K562 (cell line): ENCODE data around the gene FANCD2. TPM values are rescaled to one million over a fixed set of nuclear protein-coding genes. Genes with fewer than 3 reads are reported as not detected.

Source experiments
- JUND ChIP-seq, 2 experiments: IDR thresholded peaks; 2 replicates in 1 of 2; 3 replicates in 1 of 2; pipeline ENCODE4 v1.6.1; 2011; ENCODE audit warnings: borderline replicate concordance in 2 of 2, low read depth in 2 of 2, low read length in 2 of 2, improper control_type of control experiment in 1 of 2, missing biosample characterization in 1 of 2, missing genetic modification characterization in 1 of 2, missing genetic modification reagents in 1 of 2
- PRMT5 ChIP-seq: sonication (generic); formaldehyde crosslinking; IDR thresholded peaks from 2 replicates; pipeline ENCODE4 v1.5.0; 2020; ENCODE audit warnings: missing genetic modification reagents
- RBM15 ChIP-seq: fragments of 200-400 bp; formaldehyde crosslinking; IDR thresholded peaks from 2 replicates; pipeline ENCODE4 v1.6.1; 2018; ENCODE audit warnings: mild to moderate bottlenecking, low read length, moderate library complexity; ENCODE audit not compliant: insufficient read depth
- STAT5B ChIP-seq: fragments of 250-450 bp; sonication (Bioruptor Pico); IDR thresholded peaks from 2 replicates; pipeline ENCODE4 v1.8.0; 2021; ENCODE audit warnings: mild to moderate bottlenecking, inconsistent platforms
- TSC22D4 ChIP-seq: fragments of 450-650 bp; IDR thresholded peaks from 2 replicates; pipeline ENCODE4 v1.6.1; 2016; ENCODE audit warnings: missing genetic modification characterization, missing biosample characterization, control low read depth
- ZNF197 ChIP-seq: fragments of 200-800 bp; sonication (Bioruptor generic); IDR thresholded peaks from 2 replicates; pipeline ENCODE4 v1.6.1; 2016; ENCODE audit warnings: low read depth, missing genetic modification characterization, missing compliant biosample characterization
- polyA plus RNA-seq, 8 experiments: library from polyadenylated mRNA; depleted of rRNA in 4 of 8; stranded (reverse) in 5 of 8; unstranded in 3 of 8; fragments of >200 nt; fragmentation: Nextera tagmentation in 2 of 8; fragmentation: Illumina TruSeq in 1 of 8; extraction: Ambion mirVana in 2 of 8; extraction: Trizol in 1 of 8; gene quantifications; 2 replicates each; pipeline versions ENCODE4 v1.2.1 to v1.2.3, GENCODE V29; 2011 to 2014; ENCODE audit warnings: inconsistent platforms in 1 of 8, missing spikeins in 1 of 8
- total RNA-seq, 7 experiments: library from RNA; depleted of rRNA in 6 of 7; stranded (reverse); fragments of >200 nt in 6 of 7; fragmentation: Illumina TruSeq in 2 of 7; extraction: Trizol in 2 of 7; gene quantifications; 2 replicates each; pipeline versions ENCODE4 v1.2.1 to v1.2.3, GENCODE V29; 2011 to 2021; ENCODE audit warnings: low replicate concordance in 1 of 7
- TF ChIP-seq, protein P1 (sequence below): sonication (generic); formaldehyde crosslinking; IDR thresholded peaks from 2 replicates; pipeline ENCODE4 v1.8.0; 2022; ENCODE audit warnings: missing genetic modification reagents, mild to moderate bottlenecking, borderline replicate concordance
- TF ChIP-seq, protein P2 (sequence below), 3 experiments: IDR thresholded peaks in 2 of 3; conservative IDR thresholded peaks in 1 of 3; 2 replicates each; pipeline ENCODE4 v1.5.1; 2011 to 2012; ENCODE audit warnings: low read length in 3 of 3, mild to moderate bottlenecking in 3 of 3, control low read depth in 2 of 3, improper control_type of control experiment in 1 of 3, inconsistent platforms in 1 of 3, low read depth in 1 of 3, mixed read lengths in 1 of 3, moderate library complexity in 1 of 3; ENCODE audit not compliant: insufficient read depth in 2 of 3
- TF ChIP-seq, protein P3 (sequence below): fragments of 250-450 bp; sonication (Bioruptor Pico); IDR thresholded peaks from 2 replicates; pipeline ENCODE4 v1.5.0; 2021
- TF ChIP-seq, protein P4 (sequence below): fragments of 250-450 bp; sonication (Bioruptor Pico); IDR thresholded peaks from 2 replicates; pipeline ENCODE4 v1.5.0; 2021
- TF ChIP-seq, protein P5 (sequence below), 3 experiments: fragments of 200-800 bp in 1 of 3; sonication (Bioruptor generic) in 1 of 3; sonication (generic) in 1 of 3; formaldehyde crosslinking in 1 of 3; IDR thresholded peaks; 2 replicates each; pipeline versions ENCODE4 v1.6.1 to v1.8.0; 2016 to 2022; ENCODE audit warnings: mild to moderate bottlenecking in 2 of 3, missing compliant biosample characterization in 2 of 3, missing genetic modification characterization in 2 of 3, missing genetic modification reagents in 1 of 3
- TF ChIP-seq, protein P6 (sequence below): fragments of 250-450 bp; sonication (Bioruptor Pico); IDR thresholded peaks from 2 replicates; pipeline ENCODE4 v1.8.0; 2022; ENCODE audit warnings: inconsistent platforms, mild to moderate bottlenecking, moderate library complexity, borderline replicate concordance

The FANCD2 gene
- total and polyA plus RNA-seq, 9 of the 15 experiments (the other 6 are each of a cell fraction or from before 2014, with no cell fraction given): 59.4 to 137 (median 96.1) TPM

DNA sequence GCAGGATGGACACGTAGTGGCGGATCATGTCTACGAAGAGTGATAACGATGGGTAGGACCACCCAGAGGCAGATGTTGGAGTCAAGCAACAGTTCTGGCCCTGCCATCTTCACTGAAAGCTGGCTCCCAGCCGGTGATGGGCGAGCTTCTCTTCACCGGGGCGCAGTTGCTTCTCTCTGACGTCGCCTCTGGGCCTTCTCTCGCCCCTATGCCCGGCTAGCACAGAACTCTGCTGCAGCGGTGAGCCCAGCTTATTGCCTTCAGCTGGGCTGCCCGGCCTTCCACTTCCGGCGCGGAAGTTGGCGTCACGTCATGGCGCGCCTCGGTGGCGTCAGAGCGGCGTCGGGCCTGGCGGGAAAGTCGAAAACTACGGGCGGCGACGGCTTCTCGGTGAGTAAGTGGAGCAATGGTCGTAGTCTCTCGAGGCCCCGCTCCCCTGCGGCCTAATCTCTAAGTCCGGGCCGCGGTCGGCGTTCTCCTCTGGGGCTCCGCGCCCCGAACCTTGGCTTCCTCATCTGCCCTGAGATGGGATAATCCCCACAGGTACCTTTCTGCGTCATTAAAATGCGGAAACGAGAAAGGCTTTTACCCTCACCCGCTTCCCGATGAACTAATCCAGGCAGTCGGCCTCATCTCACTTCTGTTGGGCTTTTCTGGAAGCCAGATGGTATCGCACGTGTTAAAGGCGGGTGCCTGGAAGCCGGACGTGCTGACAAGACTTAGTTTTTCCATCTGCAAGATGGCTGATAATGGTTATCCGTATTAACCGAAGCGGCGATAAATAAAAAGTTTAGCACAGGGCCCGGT is at the start of gene FANCD2 (continued):
- TF ChIP-seq, protein P1, sequence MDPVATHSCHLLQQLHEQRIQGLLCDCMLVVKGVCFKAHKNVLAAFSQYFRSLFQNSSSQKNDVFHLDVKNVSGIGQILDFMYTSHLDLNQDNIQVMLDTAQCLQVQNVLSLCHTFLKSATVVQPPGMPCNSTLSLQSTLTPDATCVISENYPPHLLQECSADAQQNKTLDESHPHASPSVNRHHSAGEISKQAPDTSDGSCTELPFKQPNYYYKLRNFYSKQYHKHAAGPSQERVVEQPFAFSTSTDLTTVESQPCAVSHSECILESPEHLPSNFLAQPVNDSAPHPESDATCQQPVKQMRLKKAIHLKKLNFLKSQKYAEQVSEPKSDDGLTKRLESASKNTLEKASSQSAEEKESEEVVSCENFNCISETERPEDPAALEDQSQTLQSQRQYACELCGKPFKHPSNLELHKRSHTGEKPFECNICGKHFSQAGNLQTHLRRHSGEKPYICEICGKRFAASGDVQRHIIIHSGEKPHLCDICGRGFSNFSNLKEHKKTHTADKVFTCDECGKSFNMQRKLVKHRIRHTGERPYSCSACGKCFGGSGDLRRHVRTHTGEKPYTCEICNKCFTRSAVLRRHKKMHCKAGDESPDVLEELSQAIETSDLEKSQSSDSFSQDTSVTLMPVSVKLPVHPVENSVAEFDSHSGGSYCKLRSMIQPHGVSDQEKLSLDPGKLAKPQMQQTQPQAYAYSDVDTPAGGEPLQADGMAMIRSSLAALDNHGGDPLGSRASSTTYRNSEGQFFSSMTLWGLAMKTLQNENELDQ: peak; percentile 79; the same call in 1 of the 2 replicates
- TF ChIP-seq PRMT5 (CRISPR knock-in tag): no peak
- no peak for TF ChIP-seq ZNF197
- TF ChIP-seq, protein P2, sequence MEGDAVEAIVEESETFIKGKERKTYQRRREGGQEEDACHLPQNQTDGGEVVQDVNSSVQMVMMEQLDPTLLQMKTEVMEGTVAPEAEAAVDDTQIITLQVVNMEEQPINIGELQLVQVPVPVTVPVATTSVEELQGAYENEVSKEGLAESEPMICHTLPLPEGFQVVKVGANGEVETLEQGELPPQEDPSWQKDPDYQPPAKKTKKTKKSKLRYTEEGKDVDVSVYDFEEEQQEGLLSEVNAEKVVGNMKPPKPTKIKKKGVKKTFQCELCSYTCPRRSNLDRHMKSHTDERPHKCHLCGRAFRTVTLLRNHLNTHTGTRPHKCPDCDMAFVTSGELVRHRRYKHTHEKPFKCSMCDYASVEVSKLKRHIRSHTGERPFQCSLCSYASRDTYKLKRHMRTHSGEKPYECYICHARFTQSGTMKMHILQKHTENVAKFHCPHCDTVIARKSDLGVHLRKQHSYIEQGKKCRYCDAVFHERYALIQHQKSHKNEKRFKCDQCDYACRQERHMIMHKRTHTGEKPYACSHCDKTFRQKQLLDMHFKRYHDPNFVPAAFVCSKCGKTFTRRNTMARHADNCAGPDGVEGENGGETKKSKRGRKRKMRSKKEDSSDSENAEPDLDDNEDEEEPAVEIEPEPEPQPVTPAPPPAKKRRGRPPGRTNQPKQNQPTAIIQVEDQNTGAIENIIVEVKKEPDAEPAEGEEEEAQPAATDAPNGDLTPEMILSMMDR (IDR thresholded peaks at IDR 0.05 in 2 of 3, conservative IDR thresholded peaks at IDR 0.05 in 1 of 3; ENCODE audit: insufficient read depth in 2 of 3, low read depth in 1 of 3, low read length in 3 of 3): no peak
- TF ChIP-seq, protein P3, sequence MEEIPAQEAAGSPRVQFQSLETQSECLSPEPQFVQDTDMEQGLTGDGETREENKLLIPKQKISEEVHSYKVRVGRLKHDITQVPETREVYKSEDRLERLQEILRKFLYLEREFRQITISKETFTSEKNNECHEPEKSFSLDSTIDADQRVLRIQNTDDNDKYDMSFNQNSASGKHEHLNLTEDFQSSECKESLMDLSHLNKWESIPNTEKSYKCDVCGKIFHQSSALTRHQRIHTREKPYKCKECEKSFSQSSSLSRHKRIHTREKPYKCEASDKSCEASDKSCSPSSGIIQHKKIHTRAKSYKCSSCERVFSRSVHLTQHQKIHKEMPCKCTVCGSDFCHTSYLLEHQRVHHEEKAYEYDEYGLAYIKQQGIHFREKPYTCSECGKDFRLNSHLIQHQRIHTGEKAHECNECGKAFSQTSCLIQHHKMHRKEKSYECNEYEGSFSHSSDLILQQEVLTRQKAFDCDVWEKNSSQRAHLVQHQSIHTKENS (CRISPR knock-in tag): no peak
- no peak for TF ChIP-seq RBM15
- TF ChIP-seq, protein P4, sequence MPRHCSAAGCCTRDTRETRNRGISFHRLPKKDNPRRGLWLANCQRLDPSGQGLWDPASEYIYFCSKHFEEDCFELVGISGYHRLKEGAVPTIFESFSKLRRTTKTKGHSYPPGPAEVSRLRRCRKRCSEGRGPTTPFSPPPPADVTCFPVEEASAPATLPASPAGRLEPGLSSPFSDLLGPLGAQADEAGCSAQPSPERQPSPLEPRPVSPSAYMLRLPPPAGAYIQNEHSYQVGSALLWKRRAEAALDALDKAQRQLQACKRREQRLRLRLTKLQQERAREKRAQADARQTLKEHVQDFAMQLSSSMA (CRISPR knock-in tag): 0 out of 2 replicates have a peak, but pooled peaks have one; percentile 52
- TF ChIP-seq, protein P5, sequence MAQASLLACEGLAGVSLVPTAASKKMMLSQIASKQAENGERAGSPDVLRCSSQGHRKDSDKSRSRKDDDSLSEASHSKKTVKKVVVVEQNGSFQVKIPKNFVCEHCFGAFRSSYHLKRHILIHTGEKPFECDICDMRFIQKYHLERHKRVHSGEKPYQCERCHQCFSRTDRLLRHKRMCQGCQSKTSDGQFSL (CRISPR knock-in tag; IDR thresholded peaks at IDR 0.05): peak; percentile 59; the same call in 1 of the 2 replicates
- TF ChIP-seq, protein P5 (tag; IDR thresholded peaks at IDR 0.05): no peak
- TF ChIP-seq, protein P6, sequence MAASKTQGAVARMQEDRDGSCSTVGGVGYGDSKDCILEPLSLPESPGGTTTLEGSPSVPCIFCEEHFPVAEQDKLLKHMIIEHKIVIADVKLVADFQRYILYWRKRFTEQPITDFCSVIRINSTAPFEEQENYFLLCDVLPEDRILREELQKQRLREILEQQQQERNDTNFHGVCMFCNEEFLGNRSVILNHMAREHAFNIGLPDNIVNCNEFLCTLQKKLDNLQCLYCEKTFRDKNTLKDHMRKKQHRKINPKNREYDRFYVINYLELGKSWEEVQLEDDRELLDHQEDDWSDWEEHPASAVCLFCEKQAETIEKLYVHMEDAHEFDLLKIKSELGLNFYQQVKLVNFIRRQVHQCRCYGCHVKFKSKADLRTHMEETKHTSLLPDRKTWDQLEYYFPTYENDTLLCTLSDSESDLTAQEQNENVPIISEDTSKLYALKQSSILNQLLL (CRISPR knock-in tag): no peak
- peak; percentile 86 for TF ChIP-seq JUND (IDR thresholded peaks at IDR 0.05; ENCODE audit: borderline replicate concordance, low read depth, low read length)
- peak; percentile 47; the same call in 2 of the 3 replicates for TF ChIP-seq JUND (tag; IDR thresholded peaks at IDR 0.05; ENCODE audit: borderline replicate concordance, low read depth, low read length)
- TF ChIP-seq TSC22D4 (tag): no peak
- TF ChIP-seq STAT5B: no peak
